GM12864 (cell line): ENCODE measurements around the gene PDSS2.

ENCODE experiments used
- DNase-seq: peaks from one replicate; pipeline ENCODE4 v3.0.0-alpha.2; 2011; ENCODE audit warnings: low read depth
- H3K4me3 ChIP-seq: 2 replicates; pipeline ENCODE4 v1.5.1; 2011; ENCODE audit warnings: mild to moderate bottlenecking, low read depth, low read length, control low read depth
- TF ChIP-seq, protein P1 (sequence below): IDR thresholded peaks from 2 replicates; pipeline ENCODE4 v1.5.1; 2011; ENCODE audit warnings: low read depth, mild to moderate bottlenecking, moderate library complexity, low read length, control low read depth, inconsistent platforms; ENCODE audit errors: missing control alignments

PDSS2 gene

DNA sequence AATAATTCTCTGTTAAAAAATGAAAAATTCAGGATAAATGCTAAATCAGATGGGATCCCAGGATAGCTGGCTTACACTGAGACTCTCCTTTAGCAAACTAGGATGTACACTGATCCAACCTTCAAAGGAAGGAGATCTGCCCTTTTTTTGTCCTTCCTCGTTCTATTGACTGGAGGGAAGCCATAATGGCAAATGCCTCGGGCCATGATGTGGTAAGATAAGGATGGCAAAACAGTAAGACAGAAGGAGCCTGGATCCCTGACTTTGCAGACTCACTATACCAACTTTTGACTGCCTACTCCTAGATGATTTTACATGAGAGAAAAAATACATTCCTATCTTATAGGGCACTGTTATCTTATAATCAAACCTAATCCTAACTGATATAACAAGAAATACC lies 187.1 kb downstream of the PDSS2 start:
- DNase-seq: no peak
- TF ChIP-seq, protein P1, sequence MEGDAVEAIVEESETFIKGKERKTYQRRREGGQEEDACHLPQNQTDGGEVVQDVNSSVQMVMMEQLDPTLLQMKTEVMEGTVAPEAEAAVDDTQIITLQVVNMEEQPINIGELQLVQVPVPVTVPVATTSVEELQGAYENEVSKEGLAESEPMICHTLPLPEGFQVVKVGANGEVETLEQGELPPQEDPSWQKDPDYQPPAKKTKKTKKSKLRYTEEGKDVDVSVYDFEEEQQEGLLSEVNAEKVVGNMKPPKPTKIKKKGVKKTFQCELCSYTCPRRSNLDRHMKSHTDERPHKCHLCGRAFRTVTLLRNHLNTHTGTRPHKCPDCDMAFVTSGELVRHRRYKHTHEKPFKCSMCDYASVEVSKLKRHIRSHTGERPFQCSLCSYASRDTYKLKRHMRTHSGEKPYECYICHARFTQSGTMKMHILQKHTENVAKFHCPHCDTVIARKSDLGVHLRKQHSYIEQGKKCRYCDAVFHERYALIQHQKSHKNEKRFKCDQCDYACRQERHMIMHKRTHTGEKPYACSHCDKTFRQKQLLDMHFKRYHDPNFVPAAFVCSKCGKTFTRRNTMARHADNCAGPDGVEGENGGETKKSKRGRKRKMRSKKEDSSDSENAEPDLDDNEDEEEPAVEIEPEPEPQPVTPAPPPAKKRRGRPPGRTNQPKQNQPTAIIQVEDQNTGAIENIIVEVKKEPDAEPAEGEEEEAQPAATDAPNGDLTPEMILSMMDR: no peak
- no peak overlapping the region for H3K4me3 ChIP-seq

DNA sequence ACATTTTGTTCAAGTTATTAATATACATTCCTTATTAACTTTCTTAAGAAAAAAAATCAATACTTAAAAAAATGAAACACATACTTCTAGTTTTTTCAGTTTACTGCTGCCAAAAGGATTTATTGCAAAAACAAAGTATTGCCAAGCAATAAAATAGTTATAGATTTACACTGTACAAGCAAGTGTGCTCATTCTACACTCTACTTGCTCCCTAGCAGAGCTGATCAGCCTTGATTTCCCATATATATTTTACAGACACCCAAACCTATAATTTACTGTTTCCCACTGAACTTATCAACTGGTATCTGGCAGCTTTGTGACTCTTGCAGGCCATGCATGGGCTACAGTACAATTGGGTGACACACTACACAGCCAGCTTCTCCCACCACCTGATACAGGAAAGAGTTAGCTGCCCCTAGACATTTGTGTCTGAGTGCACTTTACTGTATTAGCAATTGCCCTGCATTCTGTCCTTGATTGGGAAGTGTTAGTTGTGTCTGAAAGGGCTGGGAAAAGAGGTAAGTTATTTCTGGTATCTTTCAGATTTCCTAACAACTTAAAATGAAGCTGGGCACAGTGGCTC lies 188.1 kb downstream of the PDSS2 start:
- DNase-seq: no peak
- H3K4me3 ChIP-seq: no peak overlapping the region
- TF ChIP-seq, protein P1: no peak

DNA sequence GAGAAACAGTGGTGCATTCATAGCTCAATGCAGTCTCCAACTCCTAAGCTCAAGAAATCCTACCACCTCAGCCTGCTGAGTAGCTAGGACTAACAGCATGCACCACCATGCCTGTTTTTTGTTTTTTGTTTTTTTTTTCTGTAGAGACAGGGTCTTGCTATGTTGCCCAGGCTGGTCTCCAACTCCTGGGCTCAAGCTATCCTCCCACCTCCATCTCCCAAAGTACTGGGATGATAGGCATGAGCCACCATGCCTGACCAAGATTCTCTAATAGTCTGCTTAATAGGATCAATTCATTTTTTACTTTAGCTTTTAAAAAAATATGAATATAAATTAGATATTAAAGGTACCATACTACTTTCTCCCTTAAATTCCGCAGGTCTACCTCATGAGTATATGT lies 191.7 kb downstream of the PDSS2 start:
- TF ChIP-seq, protein P1: no peak
- no peak overlapping the region for H3K4me3 ChIP-seq
- DNase-seq: no peak

DNA sequence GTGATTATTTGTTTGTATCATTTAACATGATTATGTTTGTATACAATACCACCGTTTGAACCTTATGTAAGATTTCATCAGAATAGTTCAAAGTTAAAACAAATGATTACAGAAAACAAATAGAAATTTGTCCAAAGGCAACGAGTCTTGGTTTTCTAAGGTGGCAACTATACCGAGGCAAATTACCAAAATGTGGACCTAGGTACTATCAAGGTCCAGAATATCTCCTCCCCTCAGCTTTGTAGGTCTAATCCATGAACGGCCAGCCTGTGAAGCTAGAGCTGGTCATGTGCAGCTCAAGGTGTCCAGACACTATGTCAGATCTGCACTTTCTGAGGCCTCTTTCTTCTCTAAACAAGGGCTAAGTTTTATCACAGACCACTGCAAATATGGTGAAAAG lies 192.4 kb downstream of the PDSS2 start:
- no peak overlapping the region for H3K4me3 ChIP-seq
- TF ChIP-seq, protein P1: no peak
- no peak for DNase-seq

DNA sequence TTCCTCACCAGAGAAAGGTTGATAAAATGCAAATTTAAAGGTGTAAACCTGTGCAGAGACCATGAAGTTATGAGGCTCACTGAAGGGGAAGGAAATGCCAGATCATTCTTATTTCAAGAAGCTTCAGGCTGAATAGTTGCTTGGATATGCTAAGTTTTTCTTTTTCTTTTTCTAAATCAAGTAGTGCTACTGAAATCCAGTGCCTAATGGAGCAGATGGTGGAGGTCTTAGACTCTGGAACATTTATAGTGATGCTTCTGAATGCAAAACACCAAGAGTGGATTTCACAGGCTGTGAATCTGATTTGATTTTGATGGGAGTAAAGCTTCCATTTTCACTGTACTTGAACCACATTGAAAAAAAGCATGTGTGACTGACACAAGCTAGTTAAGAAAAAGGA lies 192.8 kb downstream of the PDSS2 start:
- no peak for DNase-seq

DNA sequence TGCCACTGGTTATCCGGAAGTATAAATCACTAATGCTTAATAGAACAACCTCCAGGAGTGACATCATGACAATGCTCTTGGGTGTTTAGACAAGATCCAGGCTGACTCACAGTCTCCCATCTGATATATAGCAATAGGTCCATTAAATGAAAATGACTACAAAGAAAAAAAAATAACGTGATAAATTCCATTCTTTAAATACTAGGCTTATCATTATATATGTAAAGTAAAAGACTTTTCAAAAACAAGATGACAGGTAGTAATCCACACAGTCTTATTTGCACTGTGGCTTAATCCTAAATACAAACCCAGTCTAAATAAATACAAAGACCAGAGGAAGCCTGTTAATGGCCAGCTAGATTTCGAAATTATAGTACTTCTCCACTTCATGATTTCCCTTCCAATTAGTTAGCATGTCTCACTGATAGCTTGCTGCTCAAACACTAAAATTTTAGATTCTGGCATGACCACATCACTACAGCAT lies 195.0 kb downstream of the PDSS2 start:
- no peak for DNase-seq
- TF ChIP-seq, protein P1: no peak
- H3K4me3 ChIP-seq: no peak overlapping the region

More for the DNA sequence above, 192.8 kb downstream of the PDSS2 start:
- TF ChIP-seq, protein P1: no peak
- no peak overlapping the region for H3K4me3 ChIP-seq

DNA sequence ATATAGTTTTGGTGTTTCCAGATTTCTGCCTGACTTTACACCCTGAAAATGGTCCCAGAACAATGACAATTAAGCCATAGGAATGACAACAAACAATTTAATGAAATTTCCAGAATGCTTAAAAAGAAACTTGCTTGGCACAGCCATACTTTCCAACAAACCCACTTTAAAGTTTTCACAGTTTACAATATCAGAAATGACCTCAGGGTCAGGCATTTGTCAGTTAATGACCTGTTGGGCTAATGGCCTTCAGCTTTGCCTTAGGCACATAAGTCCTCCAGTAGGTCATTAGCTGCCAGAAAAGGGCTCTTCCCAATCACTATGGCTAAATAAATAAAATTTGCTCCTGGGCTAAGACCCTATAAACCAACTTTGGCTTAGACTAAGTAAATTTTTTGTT lies 199.4 kb downstream of the PDSS2 start:
- TF ChIP-seq, protein P1: no peak
- DNase-seq: no peak
- H3K4me3 ChIP-seq: no peak overlapping the region
